SIG-M5 treated with dmso at 0.1 percent for 504 hours (cell line): ENCODE measurements around the gene NXN.
"Not testable (repeated sequence)": the region's sequence is repeated elsewhere in the genome, so short reads cannot be mapped to it uniquely, and the experiment has no call there.

Experiments used
- DNase-seq: peaks from one replicate; lab custom pipeline; 2025; ENCODE audit not compliant: unreplicated experiment; lab: John Stamatoyannopoulos, UW

The NXN gene

DNA sequence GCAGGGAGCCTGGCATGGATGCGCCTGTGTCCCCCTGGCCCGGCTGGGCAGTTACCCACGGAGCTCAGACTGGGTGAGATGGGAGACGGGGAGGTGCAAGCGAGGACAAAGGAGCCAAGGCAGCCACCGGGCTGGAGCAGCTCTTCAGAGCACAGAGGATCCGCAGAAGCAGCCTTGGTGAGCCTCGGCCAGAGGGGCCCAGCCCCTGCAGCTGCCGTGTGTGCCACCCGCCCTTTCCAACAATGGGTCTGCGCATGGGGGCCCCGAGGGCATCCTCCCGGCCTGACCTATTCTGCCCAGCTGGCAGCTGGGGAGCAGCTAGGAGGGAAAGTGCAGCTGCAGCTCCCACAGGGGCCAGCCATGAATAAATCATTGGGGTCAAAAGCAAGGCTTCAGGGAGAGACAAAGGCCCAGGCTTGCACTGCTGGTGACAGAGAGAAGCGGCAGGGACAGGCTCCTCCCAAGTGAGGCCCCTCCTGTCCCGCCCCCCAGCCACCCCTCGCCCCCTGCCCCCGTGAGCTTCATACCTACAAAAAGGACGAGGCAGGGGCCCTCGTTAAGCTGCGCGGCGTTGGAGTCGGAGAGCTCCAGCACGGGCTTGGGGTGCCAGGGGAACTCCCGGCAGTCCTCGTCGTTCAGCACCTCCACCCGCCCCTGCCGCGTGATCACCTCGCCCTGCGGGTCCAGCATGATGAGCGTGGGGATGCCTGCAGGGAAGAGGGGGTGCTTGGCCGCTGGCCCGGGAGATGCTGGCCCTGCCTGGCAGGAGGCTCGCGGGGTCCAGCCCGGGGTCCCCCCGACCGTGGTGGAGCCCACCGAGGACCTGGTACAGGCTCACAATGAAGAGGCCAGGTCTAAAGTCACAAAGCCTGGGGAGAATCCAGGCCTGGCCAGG, 174.8 kb downstream of the NXN start:
- DNase-seq, result no peak

DNA sequence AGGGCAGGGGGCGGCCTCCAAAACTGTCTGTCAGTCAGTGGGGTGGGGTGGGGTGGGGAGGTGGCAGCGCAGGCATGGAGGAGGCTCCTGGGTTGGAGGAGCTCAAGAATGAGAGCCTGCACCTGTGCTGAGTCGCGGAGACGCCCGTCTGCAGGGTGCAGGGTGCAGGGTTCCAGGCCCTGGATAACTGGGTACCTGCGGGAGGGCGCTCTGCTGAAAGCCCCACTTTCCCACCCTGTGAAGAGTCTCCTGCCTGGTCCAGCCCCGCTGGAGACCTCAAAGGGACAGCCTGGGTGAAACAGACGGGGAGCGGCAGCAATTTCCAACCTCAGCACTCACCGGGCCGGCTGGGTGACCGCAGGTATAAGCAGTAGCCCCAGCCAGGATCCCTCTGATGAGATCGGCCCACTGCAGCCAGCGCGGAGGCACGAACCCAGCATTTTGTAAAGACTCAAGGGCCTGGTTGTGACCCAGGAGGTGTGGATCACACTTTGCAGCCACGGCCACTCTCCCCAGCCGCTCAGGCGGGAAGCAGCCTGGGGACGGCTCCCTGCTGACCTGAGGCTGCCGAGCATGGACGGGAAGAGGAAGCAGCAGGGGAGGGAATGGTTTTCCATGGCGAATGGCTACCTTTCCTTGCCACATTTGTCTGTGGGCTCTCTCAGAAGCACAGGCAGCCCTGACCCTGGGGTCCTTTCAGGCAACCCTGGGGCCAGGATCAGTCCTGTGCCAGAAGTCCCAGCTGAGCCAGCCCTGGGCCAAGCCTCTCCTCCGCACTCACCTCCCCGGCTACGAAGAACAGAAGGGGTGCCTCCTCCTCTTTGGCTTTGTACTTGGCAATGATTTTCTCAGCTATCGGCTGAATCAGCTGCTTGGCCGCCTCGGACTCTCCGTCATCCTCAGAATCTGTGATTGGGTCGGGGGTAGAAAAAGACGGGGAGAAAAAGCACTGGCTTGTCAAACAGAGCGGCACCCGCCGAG, 176.4 kb downstream of the NXN start:
- no peak for DNase-seq

- DNase-seq, result no peak
Observed at GRCh38 chr17:802481-802880, 177.1 kb downstream of the NXN start.

- no peak for DNase-seq
Observed at GRCh38 chr17:801660-802059, 177.9 kb downstream of the NXN start.

- DNase-seq, result no peak
Observed at GRCh38 chr17:800446-801242, 178.9 kb downstream of the NXN start.

- no peak for DNase-seq
Observed at GRCh38 chr17:799261-799660, 180.3 kb downstream of the NXN start.

- DNase-seq, result no peak
Observed at GRCh38 chr17:798246-798645, 181.3 kb downstream of the NXN start.

DNA sequence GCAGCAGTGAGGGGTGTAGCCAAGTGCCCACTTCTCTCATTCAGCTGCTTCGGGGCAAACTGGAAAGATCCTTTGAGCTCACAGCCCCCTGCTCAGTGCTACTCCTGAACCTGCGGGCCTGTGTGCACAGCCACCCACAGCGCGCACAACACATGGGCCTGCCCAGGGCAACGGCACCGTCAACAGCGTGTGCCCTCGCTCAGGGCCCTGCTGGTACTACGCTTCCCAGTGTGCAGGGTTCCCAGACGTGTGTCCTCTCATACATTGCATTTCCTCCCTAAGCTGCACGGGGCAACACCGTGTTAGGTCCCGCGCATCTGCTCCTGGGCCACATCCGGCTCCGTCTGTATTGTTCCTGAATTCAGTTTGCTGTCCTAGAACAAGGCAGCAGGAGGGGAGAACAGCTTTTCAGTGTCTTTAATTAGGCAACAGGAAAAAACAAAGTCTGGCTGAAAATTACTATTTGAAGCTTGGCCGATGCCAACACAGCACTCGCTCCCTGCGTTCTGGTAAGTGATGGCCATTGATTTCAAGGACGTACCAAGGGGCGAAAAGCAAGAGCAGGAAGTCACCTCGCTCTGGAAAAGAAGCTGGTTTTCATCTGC, 182.2 kb downstream of the NXN start:
- DNase-seq, result no peak

GRCh38 chr17:796609-797008, 183.0 kb downstream of the NXN start:
- no peak for DNase-seq

DNA sequence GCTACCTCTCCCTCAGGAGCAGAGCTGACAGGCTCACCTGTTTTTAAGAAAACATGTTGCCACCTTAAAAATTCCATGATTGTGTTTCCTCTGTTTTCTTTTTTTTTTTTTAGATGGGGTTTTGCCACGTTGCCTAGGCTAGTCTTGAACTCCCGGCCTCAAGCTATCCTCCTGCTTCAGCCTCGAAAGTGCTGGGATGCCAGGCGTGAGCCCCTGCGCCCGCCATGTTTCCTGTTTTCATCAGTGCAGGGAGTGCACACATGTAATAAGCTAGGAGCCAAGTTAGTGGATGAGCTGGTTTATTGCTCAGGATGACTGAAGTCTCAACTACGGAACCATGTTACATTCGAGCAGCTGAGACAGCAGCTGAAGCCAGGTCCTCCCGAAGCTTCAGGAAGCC, 183.9 kb downstream of the NXN start:
- DNase-seq, result no peak

- DNase-seq, result no peak
Observed at GRCh38 chr17:795276-795675, 184.3 kb downstream of the NXN start.

GRCh38 chr17:794876-795275, 184.7 kb downstream of the NXN start:
- no peak for DNase-seq

DNA sequence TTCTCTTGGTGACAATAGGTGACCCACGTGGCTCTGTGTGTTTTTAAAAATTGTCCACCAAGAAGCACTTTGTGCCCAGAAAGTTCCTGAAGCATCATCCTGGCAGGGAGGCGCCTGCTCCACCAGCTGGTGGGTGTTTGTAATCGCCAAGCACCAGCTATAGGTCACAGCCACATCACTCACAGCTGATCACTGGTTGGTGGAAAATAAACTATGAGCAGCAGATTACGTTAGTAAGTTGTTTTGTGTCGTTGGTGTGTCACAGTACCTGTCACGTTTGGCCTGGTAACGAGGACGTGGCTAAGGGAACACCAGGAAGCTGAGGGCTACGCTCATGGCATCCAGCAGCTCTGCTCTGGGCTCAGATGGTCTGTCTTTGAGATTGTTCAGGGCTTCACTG, 187.3 kb downstream of the NXN start:
- DNase-seq, result no peak

GRCh38 chr17:791829-792228, 187.7 kb downstream of the NXN start:
- DNase-seq, result no peak

DNA sequence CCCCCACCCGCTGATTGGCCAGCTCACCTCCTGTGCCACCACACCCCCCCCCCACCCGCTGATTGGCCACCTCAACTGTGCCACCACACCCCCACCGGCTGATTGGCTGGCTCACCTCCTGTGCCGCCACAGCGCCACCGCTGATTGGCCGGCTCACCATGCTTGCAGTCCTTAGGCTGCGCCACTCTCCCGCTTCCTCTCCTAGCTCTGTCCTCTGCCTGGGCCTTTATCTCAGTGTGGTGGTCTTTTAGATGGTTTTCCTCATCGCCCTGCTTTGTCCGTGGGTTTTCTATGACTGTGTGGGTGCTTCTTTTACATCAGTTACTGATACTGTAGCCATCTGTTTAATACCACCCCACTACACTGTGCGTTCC, 188.7 kb downstream of the NXN start:
- not testable (repeated sequence) for DNase-seq

DNA sequence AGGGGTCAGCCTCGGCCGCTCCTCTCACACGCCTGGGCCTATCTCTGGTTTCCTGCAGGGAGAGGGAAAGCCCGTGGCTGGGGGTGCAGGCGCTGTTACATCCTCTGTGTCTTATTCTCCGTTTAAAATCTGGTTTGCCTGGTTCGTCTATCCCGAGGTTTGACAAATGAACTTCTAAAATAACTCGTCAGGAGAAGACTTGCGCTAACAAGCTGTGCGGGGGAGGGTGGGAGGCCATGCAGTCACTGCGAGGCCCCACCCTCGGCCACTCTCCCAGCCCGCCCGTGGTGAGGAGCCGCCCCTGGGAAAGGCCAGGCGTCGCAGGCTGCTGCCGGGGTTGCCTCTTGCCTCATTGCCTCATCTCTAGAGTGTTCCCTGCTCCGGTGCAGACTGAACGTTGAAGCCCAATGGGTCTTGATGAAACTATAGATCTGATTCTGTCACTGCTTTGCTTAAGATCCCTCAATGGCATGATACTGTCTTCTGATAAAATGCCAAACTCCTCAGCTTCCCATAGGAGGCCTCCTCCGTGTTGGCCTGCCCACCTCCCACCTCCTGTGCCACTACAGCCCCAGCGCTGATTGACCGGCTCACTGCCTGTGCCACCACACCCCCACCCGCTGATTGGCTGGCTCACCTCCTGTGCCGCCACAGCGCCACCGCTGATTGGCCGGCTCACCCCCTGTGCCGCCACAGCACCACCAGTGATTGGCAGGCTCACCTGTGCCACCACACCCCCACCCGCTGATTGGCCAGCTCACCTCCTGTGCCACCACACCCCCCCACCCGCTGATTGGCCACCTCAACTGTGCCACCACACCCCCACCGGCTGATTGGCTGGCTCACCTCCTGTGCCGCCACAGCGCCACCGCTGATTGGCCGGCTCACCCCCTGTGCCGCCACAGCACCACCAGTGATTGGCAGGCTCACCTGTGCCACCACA, 189.4 kb downstream of the NXN start:
- not testable (repeated sequence) for DNase-seq

- DNase-seq, result no peak
Observed at GRCh38 chr17:789160-789840, 190.3 kb downstream of the NXN start.

- DNase-seq, result no peak
Observed at GRCh38 chr17:788551-788950, 191.0 kb downstream of the NXN start.

DNA sequence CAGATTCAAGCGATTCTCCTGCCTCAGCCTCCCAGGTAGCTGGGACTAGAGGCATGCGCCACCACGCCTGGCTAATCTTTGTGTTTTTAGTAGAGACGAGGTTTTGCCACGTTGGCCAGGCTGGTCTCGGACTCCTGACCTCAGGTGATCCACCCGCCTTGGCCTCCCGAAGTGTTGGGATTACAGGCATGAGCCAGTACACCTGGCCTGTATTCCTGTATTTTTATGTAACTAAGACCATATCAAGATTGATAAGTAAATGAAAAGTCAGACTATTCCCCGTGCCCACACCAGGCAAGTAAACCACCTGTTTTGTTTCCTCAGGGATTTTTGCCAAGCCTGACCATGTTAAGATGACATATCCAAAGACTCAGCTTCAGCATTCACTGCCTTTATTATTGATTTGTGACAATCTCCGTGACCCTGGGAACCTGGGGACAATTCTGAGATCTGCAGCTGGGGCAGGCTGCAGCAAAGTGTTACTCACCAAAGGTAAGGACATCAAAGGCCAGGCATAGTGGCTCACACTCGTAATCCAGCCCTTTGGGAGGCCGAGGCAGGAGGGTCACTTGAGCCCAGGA, 191.8 kb downstream of the NXN start:
- no peak for DNase-seq
